ENCODE measurements around the gene WDFY4.

The WDFY4 gene

GRCh38 chr10:48648172-48648942, 36.3 kb upstream of the WDFY4 start:
- no peak for TF ChIP-seq CTCF (IDR thresholded peaks at IDR 0.05)
- Mint-ChIP-seq H3K4me1 (no peaks in the 10 kb centered on the region), H3K9me3 (no peaks in the 10 kb centered on the region), H3K27ac (no peak overlapping the region), H3K4me3 (no peak overlapping the region), H3K27me3 (ENCODE audit: low read depth, poor library complexity) (peaks cover 52% of the 10 kb centered on the region), H3K36me3 (ENCODE audit: low read depth) (no peaks in the 10 kb centered on the region)
- DNase-seq = no peak

- Mint-ChIP-seq H3K4me3 (no peak overlapping the region), H3K27me3 (ENCODE audit: low read depth, poor library complexity) (peaks cover 63% of the 10 kb centered on the region), H3K9me3 (no peaks in the 10 kb centered on the region), H3K27ac (no peak overlapping the region), H3K36me3 (ENCODE audit: low read depth) (no peaks in the 10 kb centered on the region), H3K4me1 (no peaks in the 10 kb centered on the region)
- no peak for TF ChIP-seq CTCF (IDR thresholded peaks at IDR 0.05)
- DNase-seq = no peak
These were observed 35.2 kb upstream of the WDFY4 start for GRCh38 chr10:48649349-48649944.

- no peak for TF ChIP-seq CTCF (IDR thresholded peaks at IDR 0.05)
- Mint-ChIP-seq H3K4me1 (peaks cover under 1% of the 10 kb centered on the region), H3K27ac (no peak overlapping the region), H3K36me3 (ENCODE audit: low read depth) (no peaks in the 10 kb centered on the region), H3K9me3 (no peaks in the 10 kb centered on the region), H3K4me3 (no peak overlapping the region), H3K27me3 (ENCODE audit: low read depth, poor library complexity) (peaks cover 64% of the 10 kb centered on the region)
- no peak for DNase-seq
These were observed 33.4 kb upstream of the WDFY4 start for GRCh38 chr10:48651293-48651692.

- no peak for DNase-seq
- Mint-ChIP-seq H3K27ac (no peak overlapping the region), H3K4me3 (no peak overlapping the region), H3K36me3 (ENCODE audit: low read depth) (no peaks in the 10 kb centered on the region), H3K27me3 (ENCODE audit: low read depth, poor library complexity) (peaks cover 67% of the 10 kb centered on the region), H3K4me1 (peaks cover 4% of the 10 kb centered on the region), H3K9me3 (no peaks in the 10 kb centered on the region)
- TF ChIP-seq CTCF (IDR thresholded peaks at IDR 0.05) = no peak
These were observed 32.8 kb upstream of the WDFY4 start for GRCh38 chr10:48651839-48652238.

- no peak overlapping the region for H3K4me3 Mint-ChIP-seq
- H3K4me1 Mint-ChIP-seq = peaks cover 4% of the 10 kb centered on the region
- no peaks in the 10 kb centered on the region for H3K36me3 Mint-ChIP-seq (ENCODE audit: low read depth)
- DNase-seq = no peak
- peaks cover 68% of the 10 kb centered on the region for H3K27me3 Mint-ChIP-seq (ENCODE audit: low read depth, poor library complexity)
- no peaks in the 10 kb centered on the region for H3K9me3 Mint-ChIP-seq
- no peak overlapping the region for H3K27ac Mint-ChIP-seq
- TF ChIP-seq CTCF (IDR thresholded peaks at IDR 0.05) = no peak
These were observed 32.3 kb upstream of the WDFY4 start for GRCh38 chr10:48652344-48652743.

GRCh38 chr10:48653347-48653746, 31.3 kb upstream of the WDFY4 start:
- DNase-seq = no peak
- no peak for TF ChIP-seq CTCF (IDR thresholded peaks at IDR 0.05)
- H3K27ac Mint-ChIP-seq = no peak overlapping the region
- H3K9me3 Mint-ChIP-seq = no peaks in the 10 kb centered on the region
- peaks cover 4% of the 10 kb centered on the region for H3K4me1 Mint-ChIP-seq
- peaks cover 72% of the 10 kb centered on the region for H3K27me3 Mint-ChIP-seq (ENCODE audit: low read depth, poor library complexity)
- H3K36me3 Mint-ChIP-seq (ENCODE audit: low read depth) = no peaks in the 10 kb centered on the region
- H3K4me3 Mint-ChIP-seq = no peak overlapping the region
